Activated CD4-positive, alpha-beta T cell treated with anti-CD3 and anti-CD28 coated beads for 1 hour (primary cell): Measurements from ENCODE around the gene CAB39.

Experiments
- DNase-seq: peaks from one replicate; pipeline ENCODE4 v3.0.0-alpha.2; 2020

Gene CAB39

GRCh38 chr2:230788554-230789175 is 76.0 kb downstream of the CAB39 start:
- no peak for DNase-seq

DNA sequence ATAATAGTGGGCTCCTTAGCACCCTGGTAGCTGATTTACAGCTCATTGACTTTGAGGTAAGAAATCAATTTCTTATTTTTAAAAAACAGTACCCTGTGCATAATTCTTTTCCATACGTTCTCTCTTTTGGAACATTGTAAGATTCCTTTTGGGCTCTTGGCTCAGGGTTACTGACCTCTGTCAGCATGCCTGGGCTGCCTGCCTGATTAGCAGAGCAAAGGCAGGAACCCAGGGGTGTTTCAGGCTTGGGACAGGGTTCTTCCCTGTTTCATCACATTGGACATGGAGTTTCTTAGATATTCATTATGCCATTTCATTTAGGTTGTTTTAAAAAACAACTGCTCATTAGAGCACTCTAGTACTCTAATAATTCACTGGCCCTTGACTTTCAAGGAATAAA is 78.3 kb downstream of the CAB39 start:
- no peak for DNase-seq

GRCh38 chr2:230793572-230794359 is 81.1 kb downstream of the CAB39 start:
- DNase-seq = peak; percentile 48

DNA sequence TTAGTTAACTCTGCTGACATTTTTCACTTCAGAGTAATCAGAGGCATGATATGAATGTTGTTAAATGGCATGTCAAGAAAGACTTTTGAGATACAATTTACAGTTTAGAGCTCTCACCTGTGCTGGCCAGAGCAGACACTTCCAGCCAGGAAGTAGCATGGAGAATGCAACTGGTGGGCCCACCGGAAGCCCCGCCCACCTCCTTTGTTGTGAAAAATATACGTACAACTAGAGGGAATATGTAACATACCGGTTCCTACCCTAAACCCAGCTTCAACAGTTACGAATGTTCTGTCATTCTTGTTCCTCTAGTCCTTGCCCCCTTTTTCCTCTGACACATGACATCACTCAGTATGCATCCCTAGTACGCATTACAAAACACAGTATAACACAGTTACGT is 81.9 kb downstream of the CAB39 start:
- DNase-seq = no peak

DNA sequence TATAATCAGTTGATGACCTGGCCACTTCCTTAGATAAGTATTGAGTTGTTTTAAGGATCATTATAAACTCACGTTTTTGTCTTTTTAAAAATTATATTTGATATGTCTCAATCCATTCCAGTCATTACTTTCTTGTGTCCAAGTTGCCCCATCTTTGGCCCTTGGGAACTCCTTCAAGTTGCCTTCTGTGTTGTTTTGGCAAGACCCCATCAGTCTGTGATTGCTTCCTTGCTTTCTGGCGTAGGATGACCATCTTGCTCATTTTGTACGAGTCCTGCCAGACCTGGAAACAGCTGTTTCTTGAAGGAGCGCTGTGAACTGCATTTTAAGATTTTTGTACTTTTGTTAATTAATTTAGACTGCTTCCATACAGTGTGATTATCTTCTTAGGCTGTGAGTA is 83.2 kb downstream of the CAB39 start:
- no peak for DNase-seq

DNA sequence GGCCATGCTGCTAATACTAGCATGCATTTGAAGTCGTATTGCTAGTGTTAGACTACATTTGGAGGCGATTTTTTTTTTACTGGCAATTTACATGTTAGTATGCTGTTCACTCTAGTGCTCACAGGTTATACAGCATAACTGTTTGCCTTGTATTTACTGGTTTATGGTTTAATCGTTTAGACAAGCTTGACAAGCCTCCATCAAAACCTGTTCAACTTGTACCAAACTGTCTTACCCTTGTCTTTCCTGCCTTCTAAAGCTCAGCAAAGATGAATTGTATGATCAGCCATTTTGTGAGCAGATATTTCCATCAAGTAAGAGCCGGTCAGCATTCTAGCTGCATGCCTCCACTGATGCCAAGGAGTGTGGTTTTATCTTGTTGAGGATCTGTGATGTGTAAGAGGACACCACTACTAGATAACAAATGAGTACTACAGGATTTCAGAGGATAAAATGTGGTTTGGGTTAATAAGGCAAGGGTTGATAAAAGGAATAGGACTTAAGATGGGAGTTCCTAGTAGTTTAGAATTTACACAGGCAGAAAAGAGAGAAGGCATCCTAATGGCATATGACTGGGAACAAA is 83.7 kb downstream of the CAB39 start:
- no peak for DNase-seq

- DNase-seq = no peak
These were observed 85.2 kb downstream of the CAB39 start for GRCh38 chr2:230797515-230798495.

DNA sequence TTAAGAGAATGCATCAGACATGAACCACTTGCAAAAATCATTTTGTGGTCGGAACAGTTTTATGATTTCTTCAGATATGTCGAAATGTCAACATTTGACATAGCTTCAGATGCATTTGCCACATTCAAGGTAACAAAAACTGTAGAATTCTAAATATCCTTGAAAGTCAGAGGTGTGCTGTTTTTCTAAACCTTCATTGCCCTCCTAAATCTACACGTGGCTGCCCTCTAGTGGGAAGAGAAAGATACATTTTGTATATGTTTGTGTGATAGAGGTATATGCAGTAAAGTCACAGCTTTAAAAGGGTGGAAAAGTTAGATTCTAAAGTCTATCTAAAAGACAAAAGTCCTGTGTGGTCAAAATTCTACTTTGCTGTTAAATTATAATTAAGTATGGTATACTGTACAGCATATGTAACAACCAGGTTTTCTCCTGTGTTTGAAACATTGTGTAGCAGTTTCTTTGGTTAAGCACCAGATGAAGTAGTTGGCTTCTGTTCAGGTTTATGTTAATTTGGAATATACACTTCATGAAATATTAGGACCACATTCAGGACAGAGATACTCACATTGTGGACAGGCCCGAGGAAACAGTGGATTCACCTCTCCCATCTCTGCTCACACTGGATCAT is 86.2 kb downstream of the CAB39 start:
- no peak for DNase-seq

DNA sequence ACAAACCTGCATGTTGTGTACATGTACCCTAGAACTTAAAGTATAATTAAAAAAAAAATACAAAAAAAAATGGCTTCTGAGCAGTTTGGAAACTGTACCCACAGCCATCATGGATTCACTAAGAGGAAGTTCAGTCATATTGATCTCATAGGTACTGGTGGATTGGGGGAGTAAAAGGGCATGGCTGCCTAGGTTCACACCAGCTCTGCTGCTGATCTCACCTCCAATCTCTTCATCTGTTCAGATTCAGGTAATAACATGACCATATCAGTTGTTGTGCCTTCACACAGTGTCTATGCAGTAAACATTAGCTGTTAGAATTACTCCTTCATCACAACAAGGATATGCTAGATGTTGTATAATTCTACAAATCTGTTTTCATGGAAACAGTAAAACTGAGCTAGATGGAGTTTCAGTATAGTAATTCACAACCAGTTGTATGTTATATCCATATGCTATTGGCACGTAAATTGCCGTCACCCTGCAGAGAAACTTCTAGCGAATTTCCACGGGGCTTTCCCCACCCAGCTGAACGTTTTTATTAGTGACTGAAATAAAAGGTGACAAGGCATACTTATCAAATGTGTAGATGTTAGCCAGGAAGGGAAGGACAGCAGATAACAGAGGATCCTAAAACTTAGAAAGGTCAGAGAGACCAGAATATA is 92.8 kb downstream of the CAB39 start:
- no peak for DNase-seq

- DNase-seq = no peak
These were observed 95.1 kb downstream of the CAB39 start for GRCh38 chr2:230807729-230808128.

DNA sequence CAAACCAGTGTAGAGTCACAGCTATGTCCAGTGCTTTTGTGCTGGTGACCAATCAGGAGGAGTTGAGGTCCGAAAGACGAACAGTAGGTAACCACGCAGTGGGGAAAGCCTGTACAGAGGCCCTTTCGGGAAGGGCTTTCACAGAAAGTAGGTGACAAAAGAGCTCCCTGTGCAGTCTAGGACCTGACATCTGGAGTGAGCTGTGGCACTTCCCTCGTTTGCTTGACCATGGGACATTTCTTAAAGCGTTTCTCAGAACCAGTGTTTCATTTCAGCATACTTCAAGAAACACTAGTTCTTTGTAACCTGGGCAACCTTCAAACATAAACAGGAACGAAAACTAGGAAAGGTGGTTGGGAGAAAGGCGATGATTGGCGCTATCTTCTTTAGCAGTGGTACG is 96.4 kb downstream of the CAB39 start:
- no peak for DNase-seq

DNA sequence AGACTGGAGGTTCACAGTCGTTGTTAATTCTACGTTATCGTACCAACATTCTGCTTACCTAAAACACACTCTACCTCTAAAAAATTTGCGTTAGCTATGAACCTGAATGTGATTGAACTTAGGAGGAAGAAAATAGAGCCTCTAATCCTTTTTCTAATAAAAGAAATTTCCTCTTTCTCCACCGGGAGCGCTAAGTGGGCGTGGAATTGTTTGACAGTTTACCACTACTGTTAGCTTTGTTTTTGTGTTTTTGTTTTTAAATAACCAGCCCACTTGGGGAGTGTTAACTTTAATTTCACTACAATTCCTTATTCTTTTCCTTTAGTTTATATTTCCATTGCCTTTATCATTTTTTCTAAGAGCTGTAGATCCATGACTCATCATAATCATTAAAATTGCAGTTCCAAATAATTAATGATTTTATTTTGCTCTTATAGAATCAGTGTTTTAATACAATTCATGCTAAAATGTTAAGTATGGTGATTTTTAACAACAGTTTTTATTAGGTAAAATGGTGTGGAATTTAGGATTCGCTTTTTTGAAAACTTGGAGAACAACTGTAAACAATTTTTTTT is 97.1 kb downstream of the CAB39 start:
- no peak for DNase-seq

- DNase-seq = no peak
These were observed 98.9 kb downstream of the CAB39 start for GRCh38 chr2:230811508-230811907.

- no peak for DNase-seq
These were observed 99.4 kb downstream of the CAB39 start for GRCh38 chr2:230812033-230812432.

DNA sequence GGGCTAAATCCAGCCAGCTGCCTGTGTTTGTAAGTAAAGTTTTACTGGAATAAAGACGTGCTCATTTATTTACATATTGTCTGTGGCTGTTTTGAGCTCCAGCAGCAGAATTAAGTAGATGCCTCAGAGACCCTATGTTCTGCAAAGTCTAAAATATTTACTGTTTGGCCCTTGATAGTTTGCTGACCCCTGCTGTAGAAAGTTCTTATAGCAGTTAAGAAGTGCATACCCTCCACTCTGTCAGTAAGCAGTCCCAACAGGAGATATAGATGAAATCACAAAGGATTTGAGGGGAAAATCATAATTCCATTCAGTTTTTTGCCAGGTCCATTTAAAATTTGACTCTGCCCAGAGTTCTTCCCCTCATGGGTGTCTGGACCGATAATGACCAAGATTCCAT is 102.0 kb downstream of the CAB39 start:
- DNase-seq = no peak

- no peak for DNase-seq
These were observed 102.4 kb downstream of the CAB39 start for GRCh38 chr2:230815088-230815487.

GRCh38 chr2:230816735-230817134 is 104.1 kb downstream of the CAB39 start:
- DNase-seq = no peak

DNA sequence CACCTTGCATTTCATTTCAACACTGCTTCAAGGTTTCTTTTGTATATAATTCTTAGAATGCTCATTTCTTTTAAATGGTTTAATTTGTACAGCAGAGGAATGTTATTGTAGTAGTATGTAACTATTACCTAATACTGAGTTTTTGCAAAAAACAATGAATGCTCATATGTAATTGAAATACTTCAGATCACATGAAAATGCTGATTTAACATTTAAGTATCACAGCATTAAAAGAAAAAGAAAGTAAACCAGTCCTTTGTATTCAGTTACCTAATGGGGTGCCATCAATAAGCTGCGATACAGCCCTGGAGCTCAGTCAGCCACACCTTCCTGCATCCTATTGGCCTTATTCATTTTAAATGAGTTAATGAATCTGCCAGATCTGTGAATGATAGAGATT is 106.8 kb downstream of the CAB39 start:
- no peak for DNase-seq

- no peak for DNase-seq
These were observed 108.8 kb downstream of the CAB39 start for GRCh38 chr2:230821261-230821990.

- DNase-seq = no peak
These were observed 109.4 kb downstream of the CAB39 start for GRCh38 chr2:230821991-230822520.
